Osteoblast (primary cell): ENCODE data around the gene ATG4A. TPM values are rescaled to one million over a fixed set of nuclear protein-coding genes. Genes with fewer than 3 reads are reported as not detected.

ENCODE experiments used
- DNase-seq: peaks from one replicate; pipeline ENCODE4 v3.0.0; 2011; ENCODE audit warnings: low spot score, mixed read lengths; ENCODE audit not compliant: insufficient read length; ENCODE audit errors: missing footprints
- H2AFZ ChIP-seq: 2 replicates; pipeline ENCODE4 v1.6.0; 2011; ENCODE audit warnings: mild to moderate bottlenecking, low read length
- H3K27ac ChIP-seq: 2 replicates; pipeline ENCODE4 v1.5.1; 2011; ENCODE audit warnings: mild to moderate bottlenecking, low read depth, low read length, moderate library complexity
- H3K27me3 ChIP-seq: 2 replicates; pipeline ENCODE4 v1.6.0; 2012; ENCODE audit warnings: mild to moderate bottlenecking, control low read depth, inconsistent platforms, low read length, moderate library complexity; ENCODE audit not compliant: insufficient read depth
- H3K36me3 ChIP-seq: 2 replicates; pipeline ENCODE4 v1.5.1; 2011; ENCODE audit warnings: mild to moderate bottlenecking, low read length, control low read depth, moderate library complexity; ENCODE audit not compliant: insufficient read depth
- H3K4me1 ChIP-seq: 2 replicates; pipeline ENCODE4 v1.5.1; 2011; ENCODE audit warnings: mild to moderate bottlenecking, low read length, control low read depth, moderate library complexity; ENCODE audit not compliant: insufficient read depth
- H3K4me2 ChIP-seq: 2 replicates; pipeline ENCODE4 v1.6.0; 2011; ENCODE audit warnings: mild to moderate bottlenecking, low read length; ENCODE audit not compliant: insufficient read depth
- H3K4me3 ChIP-seq: fragments of 200-600 bp; sonication (generic); 3 replicates; pipeline ENCODE4 v1.5.1; 2012; ENCODE audit warnings: mild to moderate bottlenecking, low read length, inconsistent platforms; ENCODE audit not compliant: insufficient read depth
- H3K79me2 ChIP-seq: 2 replicates; pipeline ENCODE4 v1.6.0; 2012; ENCODE audit warnings: mild to moderate bottlenecking, low read length, control low read depth, inconsistent platforms; ENCODE audit not compliant: insufficient read depth
- H3K9me3 ChIP-seq: 2 replicates; pipeline ENCODE4 v1.5.1; 2011; ENCODE audit warnings: low read depth, low read length, control low read depth
- H4K20me1 ChIP-seq: 2 replicates; pipeline ENCODE4 v1.6.0; 2012; ENCODE audit warnings: mild to moderate bottlenecking, low read length, control low read depth; ENCODE audit not compliant: insufficient read depth
- total RNA-seq: library from RNA; depleted of rRNA; stranded (reverse); fragments of >200 nt; gene quantifications from 2 replicates; pipeline ENCODE4 v1.2.3, GENCODE V29; 2012
- TF ChIP-seq, protein P1 (sequence below): IDR thresholded peaks from 2 replicates; pipeline ENCODE4 v1.5.1; 2011; ENCODE audit warnings: mild to moderate bottlenecking, low read depth, low read length, moderate library complexity; ENCODE audit errors: extremely low read depth

ATG4A gene
- total RNA-seq, 1 donor, result 6.9 TPM

DNA sequence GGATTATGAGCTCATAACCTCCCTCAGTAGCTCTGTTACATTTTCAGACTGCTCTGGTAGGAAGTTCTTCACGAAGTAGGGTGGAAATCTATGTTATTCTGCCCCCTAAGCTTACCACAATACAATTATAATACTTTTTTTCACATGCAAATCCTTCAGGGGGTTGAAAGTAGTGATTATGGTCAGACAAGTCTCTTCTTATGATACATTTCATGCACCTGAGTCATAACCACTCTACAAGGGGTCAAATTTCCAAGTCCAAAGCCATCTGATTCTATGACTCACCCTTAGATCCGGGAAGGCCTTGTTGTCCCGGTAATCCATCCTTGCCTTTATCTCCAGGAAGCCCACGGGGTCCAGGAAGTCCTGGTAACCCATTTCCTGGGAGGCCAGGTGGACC is 95.2 kb downstream of the ATG4A start:
- H3K27ac ChIP-seq, result no peak overlapping the region
- H2AFZ ChIP-seq, result no peak overlapping the region
- H3K4me2 ChIP-seq, result no peak overlapping the region
- H3K27me3 ChIP-seq, result peaks cover 50% of the 10 kb centered on the region
- TF ChIP-seq, protein P1, sequence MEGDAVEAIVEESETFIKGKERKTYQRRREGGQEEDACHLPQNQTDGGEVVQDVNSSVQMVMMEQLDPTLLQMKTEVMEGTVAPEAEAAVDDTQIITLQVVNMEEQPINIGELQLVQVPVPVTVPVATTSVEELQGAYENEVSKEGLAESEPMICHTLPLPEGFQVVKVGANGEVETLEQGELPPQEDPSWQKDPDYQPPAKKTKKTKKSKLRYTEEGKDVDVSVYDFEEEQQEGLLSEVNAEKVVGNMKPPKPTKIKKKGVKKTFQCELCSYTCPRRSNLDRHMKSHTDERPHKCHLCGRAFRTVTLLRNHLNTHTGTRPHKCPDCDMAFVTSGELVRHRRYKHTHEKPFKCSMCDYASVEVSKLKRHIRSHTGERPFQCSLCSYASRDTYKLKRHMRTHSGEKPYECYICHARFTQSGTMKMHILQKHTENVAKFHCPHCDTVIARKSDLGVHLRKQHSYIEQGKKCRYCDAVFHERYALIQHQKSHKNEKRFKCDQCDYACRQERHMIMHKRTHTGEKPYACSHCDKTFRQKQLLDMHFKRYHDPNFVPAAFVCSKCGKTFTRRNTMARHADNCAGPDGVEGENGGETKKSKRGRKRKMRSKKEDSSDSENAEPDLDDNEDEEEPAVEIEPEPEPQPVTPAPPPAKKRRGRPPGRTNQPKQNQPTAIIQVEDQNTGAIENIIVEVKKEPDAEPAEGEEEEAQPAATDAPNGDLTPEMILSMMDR, result no peak
- H3K79me2 ChIP-seq, result no peaks in the 10 kb centered on the region
- H4K20me1 ChIP-seq, result no peaks in the 10 kb centered on the region
- H3K36me3 ChIP-seq, result no peaks in the 10 kb centered on the region
- H3K4me3 ChIP-seq, result no peak overlapping the region
- H3K4me1 ChIP-seq, result no peaks in the 10 kb centered on the region
- H3K9me3 ChIP-seq, result no peaks in the 10 kb centered on the region
- DNase-seq, result peak; percentile 36

DNA sequence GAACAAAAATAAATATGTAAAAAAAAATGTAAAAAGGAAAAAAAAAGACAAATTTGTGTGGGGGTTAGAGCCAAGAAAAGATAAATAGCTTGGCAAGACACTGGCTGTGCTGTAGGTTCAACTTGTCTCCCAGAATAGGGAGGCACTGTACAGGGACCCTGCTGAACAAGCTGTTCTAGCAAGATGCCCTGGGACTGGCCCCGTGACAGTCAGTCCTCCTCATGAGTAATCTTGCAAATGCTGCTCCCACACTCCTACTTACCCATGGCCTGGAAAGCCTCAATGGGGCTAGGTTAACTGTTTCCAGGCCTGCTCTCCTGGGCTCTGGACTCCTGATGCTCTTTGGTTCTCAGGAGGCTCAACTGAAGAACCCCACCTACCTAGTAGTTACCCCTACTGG is 106.8 kb downstream of the ATG4A start:
- Histone ChIP-seq H3K27me3 (peaks cover 49% of the 10 kb centered on the region), H3K79me2 (no peaks in the 10 kb centered on the region), H3K36me3 (no peaks in the 10 kb centered on the region), H3K4me2 (no peak overlapping the region), H2AFZ (no peak overlapping the region), H4K20me1 (no peaks in the 10 kb centered on the region), H3K9me3 (no peaks in the 10 kb centered on the region), H3K4me3 (no peak overlapping the region), H3K4me1 (no peaks in the 10 kb centered on the region), H3K27ac (no peak overlapping the region)
- TF ChIP-seq, protein P1, result no peak
- DNase-seq, result no peak

DNA sequence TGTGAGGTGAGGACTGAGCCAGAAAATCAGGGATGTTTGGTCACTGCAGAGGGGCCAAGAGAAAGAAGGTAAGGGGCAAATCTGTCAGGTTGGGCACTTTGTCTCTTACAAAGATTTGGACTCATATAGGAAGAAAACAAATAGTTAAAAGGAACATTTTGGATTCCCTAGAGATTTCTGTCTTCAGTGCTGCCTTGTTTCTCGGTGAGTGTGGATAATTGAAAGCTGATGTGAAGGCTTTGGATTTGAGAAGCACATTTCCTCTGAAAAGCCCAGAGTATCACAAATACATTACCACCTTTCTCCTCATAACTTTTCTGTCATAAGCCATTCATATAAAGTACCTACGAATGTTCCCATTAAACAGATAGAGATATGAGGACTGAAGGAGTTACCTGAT is 107.5 kb downstream of the ATG4A start:
- Histone ChIP-seq H3K4me3 (no peak overlapping the region), H2AFZ (no peak overlapping the region), H3K27me3 (peaks cover 46% of the 10 kb centered on the region), H3K4me1 (no peaks in the 10 kb centered on the region), H3K36me3 (no peaks in the 10 kb centered on the region), H3K79me2 (no peaks in the 10 kb centered on the region), H4K20me1 (no peaks in the 10 kb centered on the region), H3K9me3 (no peaks in the 10 kb centered on the region), H3K27ac (no peak overlapping the region), H3K4me2 (no peak overlapping the region)
- TF ChIP-seq, protein P1, result no peak
- DNase-seq, result no peak

DNA sequence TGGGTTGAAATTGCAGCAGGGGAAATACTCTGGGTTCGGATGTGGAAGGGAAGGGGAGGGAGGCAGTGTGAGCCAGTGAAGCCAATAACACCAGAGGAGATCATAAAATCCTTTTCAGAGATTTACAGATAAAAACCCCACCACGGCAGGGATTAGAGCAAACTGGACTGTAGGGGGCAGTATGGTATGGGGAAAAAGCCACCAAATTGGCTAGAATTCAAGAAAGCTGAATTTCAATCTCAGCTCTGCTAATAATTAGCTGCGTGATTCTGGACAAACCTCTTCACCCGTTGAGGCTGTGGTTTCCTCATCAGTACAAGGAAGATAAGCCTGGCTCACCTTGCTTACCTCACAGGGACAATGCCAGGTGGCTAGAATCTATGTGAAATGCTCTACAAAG is 108.1 kb downstream of the ATG4A start:
- Histone ChIP-seq H3K36me3 (no peaks in the 10 kb centered on the region), H3K79me2 (no peaks in the 10 kb centered on the region), H3K4me1 (no peaks in the 10 kb centered on the region), H2AFZ (no peak overlapping the region), H3K4me3 (no peak overlapping the region), H4K20me1 (no peaks in the 10 kb centered on the region), H3K27me3 (peaks cover 47% of the 10 kb centered on the region), H3K4me2 (no peak overlapping the region), H3K9me3 (no peaks in the 10 kb centered on the region), H3K27ac (no peak overlapping the region)
- TF ChIP-seq, protein P1, result peak; percentile 69
- DNase-seq, result peak; percentile 46
